SW480 (cell line): ENCODE results near the gene SLC25A25.
"Not testable (repeated sequence)": the region's sequence is repeated elsewhere in the genome, so short reads cannot be mapped to it uniquely, and the experiment has no call there.

ENCODE experiments used
- DNase-seq: peaks from one replicate; pipeline ENCODE4 v3.0.0-alpha.2; 2016; ENCODE audit warnings: low spot score

The SLC25A25 gene

DNA sequence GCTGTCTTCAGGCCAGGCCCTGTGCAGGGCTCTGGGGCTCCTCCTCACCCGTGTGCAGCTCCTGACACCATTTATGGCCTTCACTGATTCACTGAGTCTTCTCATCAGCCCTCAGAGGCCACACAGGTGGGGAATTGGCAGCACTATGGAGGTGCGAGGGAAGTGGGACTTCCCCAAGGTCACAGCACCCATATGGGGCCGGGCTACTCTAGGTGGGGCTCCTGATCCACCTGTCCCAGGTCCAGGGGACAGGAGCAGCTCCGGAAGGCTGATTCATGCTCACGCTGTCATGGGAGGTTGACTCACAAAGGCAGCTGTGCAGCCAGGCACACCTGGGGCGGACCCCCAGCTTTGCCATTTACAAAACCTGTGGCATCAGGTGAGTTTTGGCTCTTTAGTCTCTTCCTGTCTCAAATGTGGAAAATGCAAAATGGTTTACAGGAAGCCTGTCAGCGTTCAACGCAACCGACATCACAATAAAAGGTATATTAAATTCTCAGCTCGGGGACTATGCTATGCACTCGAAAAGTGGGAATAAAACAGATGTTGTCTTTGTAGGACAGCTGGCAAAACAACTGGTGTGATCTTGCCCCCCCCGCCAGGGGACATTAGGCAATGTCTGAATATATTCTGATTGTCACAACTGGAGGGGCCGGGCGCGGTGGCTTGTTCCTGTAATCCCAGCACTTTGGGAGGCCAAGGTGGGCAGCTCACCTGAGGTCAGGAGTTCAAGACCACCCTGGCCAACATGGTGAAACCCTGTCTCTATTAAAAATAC lies 15.9 kb upstream of the SLC25A25 start:
- peak; percentile 95 for DNase-seq

GRCh38 chr9:128053560-128053959 lies 14.5 kb upstream of the SLC25A25 start:
- DNase-seq = no peak

DNA sequence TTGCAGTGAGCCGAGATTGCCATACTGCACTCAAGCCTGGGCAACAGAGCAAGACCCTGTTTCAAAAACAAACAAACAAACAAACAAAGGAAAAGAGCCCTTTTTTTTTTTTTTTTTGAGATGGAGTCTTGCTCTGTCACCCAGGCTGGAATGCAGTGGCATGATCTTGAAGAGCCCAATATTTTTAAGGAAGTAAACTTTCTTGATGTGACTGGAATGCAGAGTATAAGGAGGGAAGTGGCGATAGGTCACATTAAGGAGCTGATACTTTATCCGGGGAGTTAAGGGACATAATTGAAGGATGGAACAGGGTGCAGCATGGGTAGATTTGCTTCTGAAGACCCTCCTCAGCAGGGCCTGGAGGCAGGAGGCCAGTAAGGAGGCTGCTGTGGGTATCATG lies 13.9 kb upstream of the SLC25A25 start:
- no peak for DNase-seq

- no peak for DNase-seq
These were observed 12.5 kb upstream of the SLC25A25 start for GRCh38 chr9:128055344-128056040.

- DNase-seq = no peak
These were observed 11.9 kb upstream of the SLC25A25 start for GRCh38 chr9:128056086-128056485.

DNA sequence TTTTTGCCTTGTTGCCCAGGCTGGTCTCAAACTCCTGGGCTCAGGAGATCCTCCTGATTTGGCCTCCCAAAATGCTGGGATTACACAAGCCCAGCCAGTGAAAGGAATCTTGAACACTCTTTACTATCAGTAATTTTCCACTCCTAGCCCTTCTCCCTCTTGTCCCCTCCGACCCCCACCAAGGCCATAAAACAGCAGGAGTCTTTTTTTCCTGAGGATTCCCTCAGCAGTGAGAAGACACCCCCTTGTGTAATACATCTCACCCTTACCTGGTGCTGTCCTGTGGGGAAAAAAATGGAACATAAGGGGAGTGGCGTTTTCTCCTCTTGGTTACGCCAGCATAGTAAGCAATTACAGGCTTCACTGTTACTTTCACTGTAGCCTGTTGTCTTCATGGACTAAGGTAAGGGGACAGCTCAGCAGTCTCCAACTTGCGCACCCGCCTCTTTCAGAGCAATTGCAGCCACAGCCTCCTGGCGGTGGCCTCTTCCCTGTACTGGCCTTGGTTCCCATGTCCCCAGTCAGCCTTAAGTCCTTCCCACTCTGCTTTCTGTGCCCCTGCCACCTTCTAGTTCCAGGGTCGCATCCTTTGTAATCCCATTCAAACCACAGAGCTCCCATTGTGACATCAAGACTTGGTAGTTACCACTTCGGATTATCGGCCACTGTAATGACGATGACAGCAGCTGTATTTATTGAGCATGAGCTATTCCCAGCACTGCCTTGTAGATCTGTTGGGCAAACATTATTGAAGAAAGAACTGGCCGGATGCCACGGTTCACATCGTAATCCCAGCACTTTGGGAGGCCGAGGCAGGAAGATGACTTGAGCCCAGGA lies 10.9 kb upstream of the SLC25A25 start:
- no peak for DNase-seq

- DNase-seq = no peak
These were observed 10.2 kb upstream of the SLC25A25 start for GRCh38 chr9:128057724-128058409.

DNA sequence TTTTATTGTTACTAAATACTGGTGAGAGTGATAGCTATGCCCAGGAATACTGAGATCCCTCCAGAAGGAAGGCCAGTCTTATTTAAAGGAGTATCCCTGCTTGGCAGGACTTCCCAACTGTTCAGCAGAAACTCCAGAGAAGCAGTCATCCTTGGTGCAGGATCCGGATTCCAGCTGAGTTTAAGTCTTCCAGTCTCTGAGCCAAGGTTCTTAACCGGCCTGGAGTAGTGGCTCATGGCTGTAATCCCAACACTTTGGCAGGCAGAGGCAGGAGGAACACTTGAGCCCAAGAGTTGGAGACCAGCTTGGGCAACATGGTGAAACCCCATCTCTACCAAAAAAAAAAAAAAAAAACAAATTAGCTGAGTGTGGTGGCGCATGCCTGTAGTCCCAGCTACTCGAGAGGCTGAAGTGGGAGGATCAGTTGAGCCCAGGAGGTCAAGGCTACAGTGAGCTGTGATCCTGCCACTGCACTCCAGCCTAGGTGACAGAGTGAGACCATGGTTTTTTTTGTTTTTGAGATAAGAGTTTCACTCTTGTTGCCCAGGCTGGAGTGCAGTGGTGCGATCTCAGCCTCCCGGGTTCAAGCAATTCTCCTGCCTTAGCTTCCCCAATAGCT lies 8.6 kb upstream of the SLC25A25 start:
- DNase-seq = no peak

DNA sequence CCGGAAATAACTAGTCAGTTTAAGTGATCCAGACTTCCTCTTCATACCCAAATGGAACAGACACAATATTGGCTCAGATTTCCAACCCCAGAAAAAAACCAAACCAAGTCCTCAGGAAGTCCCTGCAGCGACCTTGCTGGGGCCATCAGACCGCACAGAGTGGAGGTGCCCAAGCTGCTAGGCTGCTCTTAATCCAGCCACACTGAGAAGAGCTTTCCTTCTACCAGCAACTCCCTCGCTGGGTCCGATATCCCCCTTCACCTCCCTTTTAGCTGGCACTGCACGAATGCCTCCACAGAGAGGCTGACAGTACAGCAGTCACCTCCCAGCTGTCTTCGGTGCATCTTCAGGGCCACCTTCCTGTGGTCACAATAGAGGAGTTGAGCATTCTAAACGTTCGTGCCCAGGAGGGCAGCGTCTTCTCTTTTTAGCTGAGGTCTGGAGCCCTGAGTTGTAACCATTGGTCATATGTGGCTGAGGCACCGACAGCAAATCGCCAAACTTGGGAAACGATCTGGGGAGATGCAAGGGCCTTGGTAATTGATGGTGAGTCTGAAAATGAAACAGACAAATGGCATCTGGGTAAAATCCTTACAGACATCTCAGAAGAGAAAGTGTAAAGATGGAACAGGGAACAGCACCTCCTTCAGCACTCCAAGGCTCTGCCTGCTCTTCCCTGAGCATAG lies 6.6 kb upstream of the SLC25A25 start:
- no peak for DNase-seq

- DNase-seq = no peak
These were observed 5.8 kb upstream of the SLC25A25 start for GRCh38 chr9:128062279-128062678.

DNA sequence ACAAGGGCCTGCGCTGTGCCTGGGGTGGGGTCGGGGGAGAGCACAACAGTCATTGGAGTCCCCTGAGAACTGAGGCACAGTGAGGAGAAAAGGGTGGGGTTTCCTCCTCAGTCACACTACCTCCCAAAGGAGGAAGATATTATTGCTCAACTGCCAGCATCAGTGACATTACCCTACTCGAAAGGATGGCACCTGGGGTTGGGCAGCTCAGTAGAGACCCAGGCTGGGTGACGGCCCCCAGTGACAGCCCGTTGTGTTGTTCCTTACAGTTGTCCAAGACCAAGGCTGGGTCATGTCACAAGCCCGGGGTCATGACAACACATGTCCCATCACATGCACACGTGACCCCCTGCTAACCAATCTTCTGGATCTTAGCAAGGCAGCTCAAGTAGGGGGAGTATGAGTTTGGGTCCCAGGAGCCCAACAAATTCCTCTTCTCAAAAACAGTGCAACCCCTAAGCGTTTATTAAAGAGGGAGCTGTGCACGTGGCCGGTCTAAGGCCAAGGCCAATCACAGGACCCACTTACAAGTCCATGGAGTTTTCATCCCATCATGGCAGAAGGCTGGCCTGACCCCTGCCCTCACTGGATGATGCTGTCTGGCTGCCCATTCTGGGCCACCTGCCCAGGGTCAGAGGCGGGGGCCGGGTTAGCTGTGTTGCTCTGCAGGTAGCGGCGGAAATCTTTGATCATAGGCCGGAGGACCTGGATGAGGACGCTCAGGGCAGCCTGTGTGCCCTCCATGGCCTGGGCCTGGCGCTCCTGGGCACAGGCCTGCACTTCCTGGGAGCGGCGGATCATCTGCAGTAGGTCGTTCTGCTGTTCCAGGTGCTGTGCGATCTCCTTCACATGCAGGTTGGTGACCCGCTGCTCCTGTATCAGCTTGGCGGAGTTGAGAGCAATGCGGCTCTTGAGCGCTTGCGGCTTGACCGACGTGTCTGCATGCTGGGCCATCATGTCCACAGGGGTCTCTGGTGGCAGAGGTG lies 4.9 kb upstream of the SLC25A25 start:
- DNase-seq = no peak

DNA sequence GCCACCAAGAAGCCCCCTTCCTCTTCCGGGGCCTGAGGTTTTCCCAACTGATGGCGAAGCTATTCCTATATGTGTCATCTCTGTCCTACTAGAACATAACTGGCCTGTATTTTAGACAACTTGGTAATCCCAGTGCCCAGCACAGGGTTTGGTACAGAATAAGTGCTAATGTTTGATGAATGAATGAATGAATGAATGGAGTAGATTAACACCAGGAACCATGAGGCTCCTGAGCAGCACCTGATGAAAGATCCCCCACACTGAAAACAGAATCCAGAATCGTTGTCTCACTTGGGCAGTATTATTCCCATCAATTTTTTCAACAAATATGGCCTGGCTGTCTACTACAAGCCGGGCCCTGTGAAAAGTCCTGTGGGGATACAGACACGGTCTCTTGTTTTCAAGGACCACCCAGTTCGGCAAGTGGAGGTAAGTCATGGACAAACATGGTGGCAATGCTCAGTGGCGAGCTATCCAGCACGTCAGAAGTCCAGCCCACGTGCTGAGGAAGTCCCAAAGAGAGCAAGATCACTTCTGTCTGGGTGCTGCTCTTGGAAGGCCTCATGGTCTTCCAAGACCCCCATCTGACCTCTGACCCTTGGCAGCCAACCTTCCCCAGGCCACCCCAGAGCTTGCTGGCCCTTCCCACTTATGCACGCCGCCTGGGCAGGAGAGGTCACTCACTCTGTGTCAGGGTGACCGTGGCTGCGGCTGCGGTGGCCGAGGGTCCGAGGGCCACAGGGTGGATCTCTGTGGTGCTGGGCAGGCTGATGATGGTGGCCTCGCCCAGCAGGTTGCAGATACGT lies 1.9 kb upstream of the SLC25A25 start:
- DNase-seq = no peak

DNA sequence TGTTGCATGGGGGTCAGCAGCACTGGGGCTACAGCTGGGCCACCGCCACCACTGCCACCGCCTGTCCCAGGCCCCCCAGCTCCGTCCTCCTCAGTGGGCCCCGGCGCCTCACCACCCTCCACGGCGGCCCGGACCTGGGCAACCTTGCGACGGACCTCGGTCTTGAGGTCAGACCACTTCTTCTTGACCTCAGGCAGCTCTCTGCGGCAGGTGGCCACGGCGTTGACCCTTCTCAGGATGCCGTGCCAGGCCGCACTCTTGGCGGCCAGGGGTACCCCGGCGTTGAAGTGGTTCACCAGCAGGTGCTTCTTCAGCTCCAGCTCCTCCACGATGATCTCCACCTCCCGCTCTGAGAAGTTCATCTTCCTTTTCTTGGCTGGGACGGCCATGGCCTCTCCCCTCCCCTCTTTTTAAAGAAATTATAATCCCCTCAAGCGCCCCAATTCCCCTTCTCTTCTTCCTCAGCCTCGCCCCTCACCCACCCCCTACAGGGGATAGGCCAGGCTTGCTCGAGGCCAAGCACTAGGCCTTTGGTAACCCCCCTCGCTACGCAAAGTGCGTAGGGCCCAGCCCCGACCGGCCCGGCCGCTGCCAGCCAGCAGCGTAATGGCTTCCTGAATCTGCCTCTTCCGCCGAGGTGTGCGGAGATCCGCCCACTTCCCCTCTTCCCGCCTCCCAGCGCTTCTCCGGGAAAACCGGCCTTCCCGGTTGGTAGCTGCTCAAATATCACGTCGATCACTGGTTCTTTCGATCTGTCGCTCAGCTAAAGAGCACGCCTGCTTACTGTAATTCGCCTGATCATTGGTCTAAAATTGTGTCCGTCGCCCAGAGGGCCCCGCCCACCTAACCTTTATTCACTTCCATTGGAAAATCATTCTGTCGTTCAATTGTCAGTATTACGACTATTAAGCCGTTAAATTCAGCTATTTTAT lies 1.1 kb upstream of the SLC25A25 start, which contains the start of gene NAIF1:
Gene NAIF1, minus strand, starts transcription at position 608 of the 932 bp plus-strand sequence. Its CDS starts 219 bp downstream, at position 389.
- peak; percentile 99 for DNase-seq

DNA sequence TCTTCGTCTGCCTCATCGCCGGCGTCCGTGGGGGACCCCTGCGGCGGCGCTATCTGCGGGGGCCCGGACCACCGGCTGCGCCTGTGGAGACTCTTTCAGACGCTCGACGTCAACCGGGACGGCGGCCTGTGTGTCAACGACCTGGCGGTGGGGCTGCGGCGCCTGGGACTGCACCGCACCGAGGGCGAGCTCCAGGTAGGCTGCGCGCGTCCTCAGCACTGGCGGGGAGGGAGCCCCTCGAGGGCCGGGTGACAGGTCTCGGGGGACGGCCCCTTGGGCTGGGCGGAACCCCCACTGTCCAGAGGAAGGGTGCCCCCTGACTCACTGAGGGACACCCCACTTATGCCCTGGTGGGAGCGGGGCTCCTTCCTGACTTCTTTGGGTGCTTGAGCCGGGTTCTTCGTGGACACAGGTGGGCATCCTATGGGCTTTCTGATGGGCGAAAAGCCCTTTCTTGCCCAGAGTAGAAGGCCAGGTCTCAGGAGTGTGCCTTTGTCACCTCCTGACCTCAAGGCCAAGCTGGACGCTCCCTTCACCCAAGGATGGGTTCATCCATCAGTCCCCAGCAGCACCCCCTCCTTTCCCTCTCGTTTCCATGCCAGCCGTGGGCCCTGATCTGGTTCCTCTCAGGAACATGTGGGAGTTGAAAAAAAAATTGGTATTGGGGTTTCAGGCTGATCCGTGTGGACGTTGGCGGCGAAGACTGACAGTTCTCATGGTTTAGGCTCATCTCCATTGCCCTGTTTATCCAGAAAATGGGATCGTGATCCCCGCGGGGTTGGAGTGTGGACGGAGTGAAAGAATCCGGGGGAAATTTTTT lies 564 bp downstream of the SLC25A25 start:
- DNase-seq = peak; percentile 35

GRCh38 chr9:128070874-128071273 lies 2.8 kb downstream of the SLC25A25 start:
- DNase-seq = no peak

DNA sequence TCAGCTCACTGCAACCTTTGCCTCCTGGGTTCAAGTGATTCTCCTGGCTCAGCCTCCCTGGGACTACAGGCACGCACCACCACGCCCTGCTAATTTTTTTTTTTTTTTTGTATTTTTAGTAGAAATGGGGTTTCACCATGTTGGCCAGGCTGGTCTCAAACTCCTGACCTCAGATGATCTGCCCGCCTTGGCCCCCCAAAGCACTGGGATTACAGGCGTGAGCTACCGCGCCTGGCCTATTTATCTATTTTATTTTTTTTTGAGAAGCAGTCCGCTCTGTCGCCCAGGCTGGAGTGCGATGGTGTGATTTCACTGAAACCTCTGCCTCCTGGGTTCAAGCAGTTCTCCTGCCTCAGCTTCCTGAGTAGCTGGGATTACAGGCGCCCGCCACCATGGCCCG lies 3.4 kb downstream of the SLC25A25 start:
- DNase-seq = not testable (repeated sequence)
